GM19463 (cell line): Measurements from ENCODE around the gene REEP2.
"Not testable (repeated sequence)": the region's sequence is repeated elsewhere in the genome, so short reads cannot be mapped to it uniquely, and the experiment has no call there.

Experiments used
- ATAC-seq: cut with Tn5 transposase; IDR thresholded peaks from one replicate; pipeline ENCODE4 v1.9.1; 2021; ENCODE audit warnings: mild to moderate bottlenecking, moderate library complexity; ENCODE audit not compliant: unreplicated experiment

The REEP2 gene

GRCh38 chr5:138438724-138439476 is at the start of gene REEP2:
Gene REEP2 (plus strand): TSS chr5:138439057. CDS start chr5:138439209, 152 bp downstream.
- peak; percentile 82 for ATAC-seq

- ATAC-seq: no peak
Observed at GRCh38 chr5:138389332-138389731, 49.5 kb upstream of the REEP2 start.

GRCh38 chr5:138389911-138390310 is 48.9 kb upstream of the REEP2 start:
- ATAC-seq: not testable (repeated sequence)

GRCh38 chr5:138391859-138392386 is 46.9 kb upstream of the REEP2 start:
- no peak for ATAC-seq

- ATAC-seq: peak; percentile 89
Observed at GRCh38 chr5:138402640-138403039, 36.2 kb upstream of the REEP2 start.

GRCh38 chr5:138408023-138408422 is 30.8 kb upstream of the REEP2 start:
- peak; percentile 91 for ATAC-seq

- not testable (repeated sequence) for ATAC-seq
Observed at GRCh38 chr5:138410996-138411640, 27.7 kb upstream of the REEP2 start.

GRCh38 chr5:138418444-138418843 is 20.4 kb upstream of the REEP2 start:
- no peak for ATAC-seq

- no peak for ATAC-seq
Observed at GRCh38 chr5:138425079-138425478, 13.8 kb upstream of the REEP2 start.

- no peak for ATAC-seq
Observed at GRCh38 chr5:138435943-138436342, 2.9 kb upstream of the REEP2 start.

GRCh38 chr5:138438003-138438723 is 694 bp upstream of the REEP2 start:
- ATAC-seq: no peak

- ATAC-seq: no peak
Observed at GRCh38 chr5:138439477-138440158, 761 bp downstream of the REEP2 start.

- no peak for ATAC-seq
Observed at GRCh38 chr5:138440159-138441073, 1.6 kb downstream of the REEP2 start.

- no peak for ATAC-seq
Observed at GRCh38 chr5:138441221-138441620, 2.4 kb downstream of the REEP2 start.

- no peak for ATAC-seq
Observed at GRCh38 chr5:138444078-138444773, 5.4 kb downstream of the REEP2 start.

- ATAC-seq: no peak
Observed at GRCh38 chr5:138444774-138445546, 6.1 kb downstream of the REEP2 start.

- ATAC-seq: no peak
Observed at GRCh38 chr5:138445547-138446271, 6.9 kb downstream of the REEP2 start.

- no peak for ATAC-seq
Observed at GRCh38 chr5:138448070-138448469, 9.2 kb downstream of the REEP2 start.
